NCI-H524 (cell line): ENCODE measurements around the gene LCORL.
A peak's percentile ranks its signal among the peaks of the same experiment; 100 is the strongest.
"Not testable (repeated sequence)": the region's sequence is repeated elsewhere in the genome, so short reads cannot be mapped to it uniquely, and the experiment has no call there.

Source experiments
- DNase-seq, 2 experiments: peaks; one replicate each; lab custom pipeline; 2025; lab: John Stamatoyannopoulos, UW

Gene LCORL

DNA sequence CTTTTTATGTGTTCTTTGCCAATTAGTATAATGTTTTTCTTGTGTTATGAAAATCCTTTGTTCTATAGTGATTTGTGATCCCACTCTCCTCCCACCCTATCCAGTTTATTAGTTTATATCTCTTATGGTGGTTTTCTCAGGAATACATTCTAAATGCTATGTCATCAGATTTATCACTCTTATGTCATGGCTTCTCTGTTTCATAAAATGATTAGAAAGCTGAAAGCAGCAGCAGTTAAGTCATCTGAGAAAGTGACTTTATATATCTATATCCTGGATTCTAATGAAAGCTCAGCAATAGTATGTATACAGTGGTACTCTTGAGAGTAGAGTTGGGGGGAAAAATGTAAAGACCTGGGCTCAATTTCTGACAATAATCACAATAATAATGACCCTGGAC is 169.6 kb downstream of the LCORL start:
- DNase-seq, result no peak

DNA sequence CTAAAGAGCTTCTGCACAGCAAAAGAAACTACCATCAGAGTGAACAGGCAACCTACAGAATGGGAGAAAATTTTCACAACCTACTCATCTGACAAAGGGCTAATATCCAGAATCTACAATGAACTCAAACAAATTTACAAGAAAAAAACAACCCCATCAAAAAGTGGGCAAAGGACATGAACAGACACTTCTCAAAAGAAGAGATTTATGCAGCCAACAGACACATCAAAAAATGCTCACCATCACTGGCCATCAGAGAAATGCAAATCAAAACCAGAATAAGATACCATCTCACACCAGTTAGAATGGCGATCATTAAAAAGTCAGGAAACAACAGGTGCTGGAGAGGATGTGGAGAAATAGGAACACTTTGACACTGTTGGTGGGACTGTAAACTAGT is 171.3 kb downstream of the LCORL start:
- not testable (repeated sequence) for DNase-seq

DNA sequence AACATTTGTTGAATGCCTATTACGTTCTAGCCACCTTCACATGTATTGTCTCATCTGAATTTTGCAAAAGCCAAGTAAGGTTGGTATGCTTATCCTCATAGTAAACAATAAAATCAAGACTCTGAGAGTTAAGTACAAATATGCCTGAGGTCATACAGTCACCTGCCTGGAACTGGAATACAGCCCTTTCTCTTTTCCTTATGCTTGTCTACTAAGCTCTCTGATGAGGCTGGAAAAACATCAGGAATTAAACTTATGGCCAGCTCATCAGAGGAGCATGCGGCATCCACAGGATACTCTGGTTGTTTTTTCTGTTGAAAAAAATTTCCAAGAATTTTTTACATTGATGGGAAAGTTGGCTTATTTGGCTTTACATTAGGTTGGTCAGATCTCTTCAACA is 175.3 kb downstream of the LCORL start:
- DNase-seq, result no peak

DNA sequence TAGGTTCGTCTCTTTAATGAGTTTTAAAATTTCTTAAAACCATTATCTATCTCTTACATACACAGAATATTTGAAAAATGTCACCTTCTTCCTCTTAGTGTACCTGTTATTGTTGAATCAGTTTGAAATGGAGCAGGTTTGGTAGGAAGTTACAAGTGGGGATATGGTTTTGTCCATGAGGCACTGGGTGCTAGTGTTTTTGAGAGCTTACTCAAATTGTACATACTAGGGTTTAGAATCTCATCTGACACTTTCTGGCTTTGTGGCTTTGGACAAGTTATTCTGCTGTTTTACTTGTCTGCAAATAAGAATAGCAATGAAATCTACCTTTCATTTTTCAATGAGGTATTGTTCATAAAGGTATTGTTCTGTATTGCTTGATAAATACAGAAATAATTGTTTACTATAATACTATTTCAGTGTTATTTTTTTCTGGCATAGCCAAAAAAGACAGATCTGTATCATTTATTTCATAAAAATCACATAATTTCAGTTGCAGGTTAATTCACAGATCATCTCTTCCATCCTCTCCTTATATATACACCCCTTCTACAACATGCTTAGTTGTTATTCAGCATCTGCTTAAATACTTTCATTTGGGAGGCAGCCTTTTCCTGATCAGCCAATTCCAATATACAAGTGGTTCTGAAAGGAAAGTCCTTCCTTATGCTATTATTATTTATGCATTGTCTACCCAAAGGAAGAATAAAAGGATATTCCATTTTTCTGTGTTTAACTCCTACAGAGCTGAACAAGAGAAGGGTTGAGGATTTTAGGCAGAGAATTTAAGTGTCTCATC is 197.5 kb downstream of the LCORL start:
- no peak for DNase-seq

DNA sequence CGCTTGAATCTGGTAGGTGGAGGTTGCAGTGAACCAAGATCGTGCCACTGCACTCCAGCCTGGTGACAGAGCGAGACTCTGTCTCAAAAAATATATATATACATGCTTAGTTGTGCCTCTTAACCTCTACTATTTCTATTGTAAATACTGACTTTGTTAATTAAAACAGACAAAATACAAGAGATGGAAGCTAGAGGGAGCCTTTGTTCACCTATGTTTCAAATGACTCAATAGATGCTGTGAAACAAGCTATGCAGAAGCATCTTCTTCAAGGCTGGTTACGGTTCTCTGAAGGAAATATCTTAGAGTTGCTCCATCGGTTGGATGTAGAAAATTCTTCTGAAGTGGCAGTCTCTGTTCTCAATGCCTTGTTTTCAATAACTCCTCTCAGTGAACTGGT is 204.5 kb downstream of the LCORL start:
- peak in 1 of 2 experiments; percentile 60 for DNase-seq

DNA sequence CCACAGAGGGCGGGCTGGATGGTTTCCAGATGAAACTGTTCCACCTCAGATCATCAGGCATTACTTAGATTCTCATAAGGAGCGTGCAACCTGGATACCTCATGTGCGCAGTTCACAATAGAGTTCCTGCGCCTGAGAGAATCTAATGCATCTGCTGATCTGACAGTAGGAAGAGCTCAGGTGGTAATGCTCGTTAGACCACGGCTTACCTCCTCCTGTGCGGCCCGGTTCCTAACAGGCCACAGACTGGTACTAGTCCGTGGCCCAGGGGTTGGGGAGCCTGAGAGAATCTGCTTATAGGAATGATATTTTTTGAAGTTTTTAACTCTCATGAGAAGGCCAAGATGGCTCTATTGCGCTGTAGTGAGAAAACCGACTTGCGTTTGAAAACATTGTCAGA is 205.4 kb downstream of the LCORL start:
- DNase-seq, result no peak

DNA sequence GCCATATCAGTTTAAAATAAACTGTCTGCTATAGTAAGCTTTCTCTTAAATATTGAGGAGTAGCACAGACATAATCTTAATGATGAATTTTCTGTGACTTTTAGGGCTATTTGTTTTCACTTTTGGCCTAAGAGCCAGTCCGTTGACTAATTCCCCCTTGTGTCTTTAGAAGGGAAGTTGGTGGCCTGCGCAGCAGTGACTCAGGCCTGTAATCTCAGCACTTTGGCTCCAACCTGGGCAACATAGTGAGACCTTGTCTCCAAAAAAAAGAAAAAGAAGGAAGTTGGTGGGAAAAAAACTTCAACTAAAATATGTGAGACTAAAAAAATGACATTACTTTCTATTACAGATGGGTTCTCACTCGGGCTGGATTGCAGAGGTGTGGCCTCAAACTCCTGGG is 207.4 kb downstream of the LCORL start:
- no peak for DNase-seq

DNA sequence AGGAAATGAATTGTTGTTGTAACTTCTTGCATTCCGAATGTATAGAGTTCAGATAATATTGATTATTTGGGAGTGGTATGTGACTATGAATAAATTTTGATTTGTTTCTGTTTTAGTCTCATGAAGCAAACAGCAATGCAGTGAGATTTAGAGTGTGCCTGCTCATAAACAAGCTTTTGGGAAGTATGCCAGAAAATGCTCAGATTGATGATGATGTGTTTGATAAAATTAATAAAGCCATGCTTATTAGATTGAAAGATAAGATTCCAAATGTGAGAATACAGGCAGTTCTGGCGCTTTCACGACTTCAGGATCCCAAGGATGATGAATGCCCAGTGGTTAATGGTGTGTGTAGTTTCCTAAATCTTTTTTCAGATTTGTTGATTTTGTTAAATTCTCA is 208.8 kb downstream of the LCORL start:
- no peak for DNase-seq

DNA sequence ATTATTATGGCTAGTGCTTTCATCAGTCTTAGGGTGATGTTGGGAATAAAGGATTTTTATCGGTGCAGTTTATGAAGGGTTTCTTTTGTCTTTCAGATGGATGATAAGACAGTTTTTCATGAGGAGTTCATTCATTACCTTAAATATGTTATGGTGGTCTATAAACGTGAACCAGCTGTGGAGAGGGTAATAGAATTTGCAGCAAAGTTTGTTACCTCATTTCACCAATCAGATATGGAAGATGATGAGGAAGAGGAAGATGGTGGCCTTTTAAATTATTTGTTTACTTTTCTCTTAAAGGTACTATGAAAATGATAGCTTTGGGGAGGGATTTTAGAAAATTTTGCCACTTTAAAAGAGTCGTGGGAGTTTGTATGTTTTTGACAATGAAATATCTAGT is 209.4 kb downstream of the LCORL start:
- DNase-seq, result no peak

DNA sequence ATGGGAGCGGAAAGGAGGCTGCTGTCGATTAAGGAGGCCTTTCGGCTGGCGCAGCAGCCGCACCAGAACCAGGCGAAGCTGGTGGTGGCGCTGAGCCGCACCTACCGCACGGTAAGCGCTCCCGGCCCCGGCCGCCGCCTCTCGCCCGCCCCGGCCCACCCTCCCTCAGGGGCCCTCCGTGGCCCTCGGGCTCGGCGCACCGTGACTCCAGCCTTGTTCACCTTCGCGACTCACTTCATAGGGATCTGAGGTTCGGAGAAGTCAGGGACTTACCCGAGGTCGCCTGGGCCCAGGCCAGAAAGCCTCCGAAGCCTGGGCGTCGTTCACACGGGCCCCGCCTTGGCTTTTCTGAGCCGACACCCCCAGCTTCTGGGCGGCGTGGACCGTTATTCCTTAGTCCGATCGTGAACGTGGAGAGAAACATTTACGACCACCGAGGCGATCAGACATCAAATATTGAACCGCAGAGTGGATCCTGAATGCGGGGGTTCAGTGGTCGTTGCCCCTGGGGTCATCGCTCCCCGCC is 210.4 kb downstream of the LCORL start:
- no peak for DNase-seq

DNA sequence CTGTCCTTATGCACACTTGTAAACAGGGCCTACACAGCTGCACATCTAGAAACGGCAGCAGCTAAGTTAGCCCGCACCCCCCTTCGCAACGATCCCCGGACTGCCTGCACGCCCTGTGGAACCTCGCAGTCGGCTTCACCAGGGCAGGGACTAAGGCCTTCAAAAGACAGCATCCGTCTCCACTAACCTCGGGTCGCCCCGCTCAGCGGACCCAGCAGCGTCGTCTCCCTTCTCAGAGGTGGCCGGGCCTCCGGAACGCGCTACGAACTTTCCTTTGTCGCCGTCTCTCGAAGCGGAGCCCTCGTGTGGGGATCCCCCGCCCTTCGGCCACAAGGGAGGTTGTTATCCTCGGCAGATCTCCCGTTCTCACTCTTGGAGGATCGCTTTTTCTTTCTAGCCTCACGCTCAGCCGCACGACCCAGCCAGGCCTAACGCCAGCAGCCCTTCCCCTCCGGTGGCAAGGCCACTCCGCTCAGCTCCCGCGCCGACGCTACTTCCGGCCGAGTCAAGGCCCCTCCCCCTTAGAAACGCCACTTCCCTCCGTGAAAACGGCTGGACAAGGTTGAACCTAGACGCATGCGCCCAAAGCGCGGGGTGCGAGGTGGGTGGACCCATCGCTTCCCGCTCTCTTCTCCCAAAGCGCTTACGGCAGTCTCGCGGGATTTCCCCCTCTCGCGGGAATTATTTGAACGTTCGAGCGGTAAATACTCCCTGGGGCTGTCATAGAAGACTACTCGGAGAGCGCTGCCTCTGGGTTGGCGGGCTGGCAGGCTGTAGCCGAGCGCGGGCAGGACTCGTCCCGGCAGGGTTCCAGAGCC is 211.1 kb downstream of the LCORL start, which contains the start of the genes DCAF16 and NCAPG:
DCAF16 (minus strand) TSS at position 498 of the 818 bp plus-strand sequence. CDS start 6,616 bp downstream, outside the sequence.
NCAPG (plus strand) TSS at position 720 of the 818 bp plus-strand sequence. CDS start 99 bp downstream, outside the sequence.
- DNase-seq, result peak; percentile 99

DNA sequence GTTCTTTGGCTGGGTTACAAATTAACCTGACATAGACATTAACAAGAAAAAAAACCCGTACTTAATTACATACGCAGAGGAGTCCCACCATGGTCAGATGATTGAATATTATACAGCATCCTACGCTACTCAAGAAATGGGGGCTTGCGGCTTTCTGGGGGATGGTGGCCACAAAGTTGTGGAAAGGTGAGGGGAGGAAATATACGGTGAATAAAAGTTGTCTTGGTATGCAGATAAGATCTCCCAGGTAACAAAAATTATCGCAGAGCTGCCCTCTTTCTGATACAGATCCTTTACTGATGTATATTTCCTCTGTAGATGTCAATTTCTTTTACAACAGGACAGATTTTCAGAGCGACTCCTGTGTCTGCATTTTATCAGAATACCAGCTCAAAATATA is 211.9 kb downstream of the LCORL start:
- DNase-seq, result peak in 1 of 2 experiments; percentile 25

DNA sequence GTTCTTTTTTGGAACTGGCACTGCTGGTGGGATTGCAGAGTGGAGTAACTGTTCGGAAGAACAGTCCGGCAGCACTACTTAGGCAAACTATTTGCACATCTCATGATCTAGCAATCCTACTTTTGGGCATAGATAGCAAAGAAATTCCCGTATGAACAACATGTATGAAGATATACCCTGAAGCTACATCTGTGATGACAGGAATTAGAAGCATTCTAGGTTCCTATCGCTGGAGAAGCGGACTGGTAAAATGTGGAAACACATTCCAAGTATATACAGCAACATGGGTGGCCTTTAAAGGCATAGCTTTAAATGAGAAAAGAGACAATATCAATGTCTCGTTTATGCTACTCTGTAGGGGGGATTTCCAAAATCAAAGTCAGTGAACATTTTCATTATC is 214.1 kb downstream of the LCORL start:
- no peak for DNase-seq

DNA sequence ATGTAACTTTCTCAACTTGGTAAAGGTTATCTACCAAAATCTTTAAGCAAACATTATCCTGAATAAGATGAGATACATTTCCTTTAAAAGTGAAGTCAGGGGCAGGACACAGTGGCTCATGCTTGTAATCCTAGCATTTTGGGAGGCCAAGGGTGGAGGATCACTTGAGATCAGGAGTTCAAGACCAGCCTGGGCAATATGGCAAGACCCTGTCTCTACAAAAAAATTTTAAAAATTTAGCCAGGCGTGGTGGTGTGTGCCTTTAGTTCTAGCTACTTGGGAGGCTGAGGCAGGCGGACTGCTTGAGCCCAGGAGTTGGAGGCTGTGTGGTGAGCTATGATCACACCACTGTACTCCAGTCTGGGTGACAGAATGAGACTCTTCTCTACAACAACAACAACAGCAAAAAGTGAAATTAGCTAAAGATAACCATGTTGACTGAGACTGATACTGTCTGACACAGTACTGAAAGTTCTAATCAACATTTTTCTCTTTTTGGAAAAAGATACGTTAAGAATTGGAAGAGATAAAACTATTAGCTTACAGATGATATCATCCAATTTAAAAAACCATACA is 215.9 kb downstream of the LCORL start:
- DNase-seq, result no peak

DNA sequence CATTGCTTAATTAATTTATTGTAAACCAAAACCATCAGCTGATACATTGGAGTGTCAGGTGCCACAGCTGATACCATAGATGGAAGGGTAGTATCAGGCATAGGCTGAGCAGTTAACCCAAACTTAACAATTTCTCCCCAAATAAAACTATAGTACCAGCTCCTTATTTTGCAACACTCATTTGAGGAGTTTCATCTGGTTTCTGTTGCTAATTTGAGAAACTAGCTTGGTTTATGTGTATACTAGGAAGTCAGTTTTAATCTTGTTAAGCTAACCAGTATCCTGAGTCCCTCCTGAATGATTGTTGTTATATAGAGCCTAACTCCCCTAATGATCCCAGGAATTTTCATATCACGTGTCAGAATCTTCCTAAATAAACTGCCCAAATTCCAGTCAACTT is 223.7 kb downstream of the LCORL start:
- no peak for DNase-seq

DNA sequence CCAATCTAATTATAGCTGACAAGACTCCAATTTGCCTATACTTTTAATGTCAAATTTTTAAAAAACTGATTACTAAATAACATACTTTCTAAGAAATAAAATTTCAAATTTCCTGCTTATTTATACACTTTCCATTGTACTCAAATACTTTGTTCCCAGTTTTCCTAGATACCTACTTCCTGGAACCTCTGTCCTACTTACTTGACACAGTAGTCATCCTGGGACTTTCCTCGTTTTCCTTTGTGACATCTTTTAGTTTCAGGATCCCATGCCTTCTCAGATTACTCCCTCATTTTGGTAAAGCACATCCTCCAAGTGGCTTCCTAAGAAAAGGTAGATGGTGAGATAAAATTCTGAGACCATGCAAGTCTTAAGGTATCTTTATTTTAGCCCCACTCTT is 226.8 kb downstream of the LCORL start:
- no peak for DNase-seq
